Natural killer cell (primary cell): ENCODE results near the gene PHLDB1. TPM values are rescaled to one million over a fixed set of nuclear protein-coding genes. Genes with fewer than 3 reads are reported as not detected.

Source experiments
- ATAC-seq, 3 donors: fragments of 150-1000 bp in 2 of 3; fragments of 200-7000 bp in 1 of 3; cut with Tn5 transposase; 1 replicate in 1 of 3; 2 replicates in 2 of 3; pipeline ENCODE4 v1.10.0; 2021; ENCODE audit warnings: mild to moderate bottlenecking in 2 of 3, moderate library complexity in 2 of 3
- DNase-seq, 2 donors: peaks; one replicate each; pipeline versions ENCODE4 v3.0.0 to v3.0.0-alpha.2; 2013 to 2021; ENCODE audit warnings: mixed read lengths in 1 of 2
- H3K27ac ChIP-seq: one replicate; pipeline ENCODE4 v1.5.1; 2013; ENCODE audit warnings: mild to moderate bottlenecking, low read length
- H3K27me3 ChIP-seq: one replicate; pipeline ENCODE4 v1.6.1; 2013; ENCODE audit warnings: low read length; ENCODE audit not compliant: control insufficient read depth, insufficient read depth
- H3K36me3 ChIP-seq: one replicate; pipeline ENCODE4 v1.6.1; 2013; ENCODE audit warnings: low read length; ENCODE audit not compliant: control insufficient read depth, insufficient read depth
- H3K4me1 ChIP-seq: one replicate; pipeline ENCODE4 v1.6.1; 2013; ENCODE audit warnings: low read length; ENCODE audit not compliant: control insufficient read depth, insufficient read depth
- H3K4me3 ChIP-seq: one replicate; pipeline ENCODE4 v1.5.1; 2013; ENCODE audit warnings: low read length
- H3K9me3 ChIP-seq: one replicate; pipeline ENCODE4 v1.6.1; 2013; ENCODE audit warnings: low read length; ENCODE audit not compliant: control insufficient read depth, insufficient read depth
- H3K27ac Mint-ChIP-seq, 2 donors: one replicate each; pipeline ENCODE4 v1.8.0; 2022; ENCODE audit warnings: mild to moderate bottlenecking in 2 of 2, mixed read lengths in 2 of 2, moderate library complexity in 1 of 2
- H3K27me3 Mint-ChIP-seq, 2 donors: one replicate each; pipeline ENCODE4 v1.8.0; 2022; ENCODE audit warnings: low read depth in 2 of 2, mixed read lengths in 2 of 2
- H3K36me3 Mint-ChIP-seq: one replicate; pipeline ENCODE4 v1.8.0; 2022; ENCODE audit warnings: mixed read lengths
- H3K4me1 Mint-ChIP-seq, 2 donors: one replicate each; pipeline ENCODE4 v1.8.0; 2022; ENCODE audit warnings: mixed read lengths in 2 of 2
- H3K4me3 Mint-ChIP-seq: one replicate; pipeline ENCODE4 v1.8.0; 2022; ENCODE audit warnings: mild to moderate bottlenecking, moderate library complexity, mixed read lengths
- H3K9me3 Mint-ChIP-seq, 2 donors: one replicate each; pipeline ENCODE4 v1.8.0; 2022; ENCODE audit warnings: mixed read lengths in 2 of 2
- CTCF ChIP-seq: fragments of 200-600 bp; IDR thresholded peaks from one replicate; pipeline ENCODE4 v1.8.0; 2022; ENCODE audit warnings: antibody characterized with exemption
- WGBS: methylation state at CpG from one replicate; pipeline ENCODE4 v1.1.7; 2013; ENCODE audit warnings: missing lambda C conversion rate; ENCODE audit not compliant: insufficient coverage; 5-methylcytosine and 5-hydroxymethylcytosine counted together
- intact Hi-C: fragments of 100-400 bp; cut with micrococcal nuclease; formaldehyde crosslinking; loops from one replicate; pipeline ENCODE4 v1.14.2; 2022
- total RNA-seq, 4 donors: library from RNA; stranded (reverse); fragments of 120-200 nt in 1 of 4; gene quantifications; one replicate each; pipeline versions ENCODE4 v1.2.3 to v1.2.4, GENCODE V29; 2013 to 2022

The PHLDB1 gene
- total RNA-seq, 3 donors from 2014 or later (not counting 1 experiment from before 2014, with no cell fraction given) = 0.75 to 1.1 (median 0.95) TPM

- H3K36me3 Mint-ChIP-seq = no peaks in the 10 kb centered on the region
- no peak overlapping the region for H3K27ac Mint-ChIP-seq
- no peak for DNase-seq
These were observed 53.4 kb downstream of the PHLDB1 start for GRCh38 chr11:118660681-118661424.

GRCh38 chr11:118661425-118662301, 54.2 kb downstream of the PHLDB1 start:
- H3K4me3 Mint-ChIP-seq = no peak overlapping the region
- peaks cover 8% of the 10 kb centered on the region for H3K4me1 ChIP-seq
- no peak for ATAC-seq
- intact Hi-C loops = no loop called here
- H3K27ac Mint-ChIP-seq = no peak overlapping the region
- no peak overlapping the region for H3K27ac ChIP-seq
- WGBS = 91% methylated on average over 19 of the region's 19 CpGs
- no peaks in the 10 kb centered on the region for H3K9me3 Mint-ChIP-seq
- no peaks in the 10 kb centered on the region for H3K27me3 ChIP-seq
- no peak for DNase-seq
- H3K4me3 ChIP-seq = no peak overlapping the region
- no peaks in the 10 kb centered on the region for H3K27me3 Mint-ChIP-seq
- H3K9me3 ChIP-seq = no peaks in the 10 kb centered on the region
- H3K36me3 ChIP-seq = no peaks in the 10 kb centered on the region
- peaks cover 0 to 7% of the 10 kb centered on the region in 2 donors for H3K4me1 Mint-ChIP-seq
- TF ChIP-seq CTCF = no peak
- H3K36me3 Mint-ChIP-seq = no peaks in the 10 kb centered on the region

More at GRCh38 chr11:118660681-118661424, 53.4 kb downstream of the PHLDB1 start:
- H3K27me3 Mint-ChIP-seq = no peaks in the 10 kb centered on the region
- H3K4me1 ChIP-seq = peaks cover 8% of the 10 kb centered on the region
- no peak for ATAC-seq
- TF ChIP-seq CTCF = no peak
- H3K9me3 Mint-ChIP-seq = no peaks in the 10 kb centered on the region
- H3K4me3 ChIP-seq = no peak overlapping the region
- H3K27me3 ChIP-seq = no peaks in the 10 kb centered on the region
- H3K4me3 Mint-ChIP-seq = no peak overlapping the region
- no peaks in the 10 kb centered on the region for H3K36me3 ChIP-seq
- no peaks in the 10 kb centered on the region for H3K9me3 ChIP-seq
- peaks cover 0 to 7% of the 10 kb centered on the region in 2 donors for H3K4me1 Mint-ChIP-seq
- WGBS = 80% methylated on average over 7 of the region's 7 CpGs
- H3K27ac ChIP-seq = no peak overlapping the region
- intact Hi-C loops = no loop called here

GRCh38 chr11:118662401-118663271, 55.2 kb downstream of the PHLDB1 start:
- Histone ChIP-seq H3K4me3 (no peak overlapping the region), H3K36me3 (no peaks in the 10 kb centered on the region), H3K27ac (no peak overlapping the region), H3K27me3 (no peaks in the 10 kb centered on the region), H3K4me1 (peaks cover 8% of the 10 kb centered on the region), H3K9me3 (no peaks in the 10 kb centered on the region)
- DNase-seq (no peak), ATAC-seq (no peak)
- H3K27ac Mint-ChIP-seq = no peak overlapping the region
- peaks cover 0 to 7% of the 10 kb centered on the region in 2 donors for H3K4me1 Mint-ChIP-seq
- H3K9me3 Mint-ChIP-seq = no peaks in the 10 kb centered on the region
- H3K27me3 Mint-ChIP-seq = no peaks in the 10 kb centered on the region
- H3K36me3 Mint-ChIP-seq = no peaks in the 10 kb centered on the region
- no peak overlapping the region for H3K4me3 Mint-ChIP-seq
- intact Hi-C loops = no loop called here
- TF ChIP-seq CTCF = no peak
- 87% methylated on average over 8 of the region's 8 CpGs for WGBS
